Endothelial cell of umbilical vein (primary cell): ENCODE data around the gene CTTN. TPM values are rescaled to one million over a fixed set of nuclear protein-coding genes. Genes with fewer than 3 reads are reported as not detected.

ENCODE experiments used
- BruUV-seq: library from RNA; stranded (reverse); fragments of 400-500 nt; replicated peaks from 2 replicates; lab custom pipeline; 2021; lab: Mats Ljungman, UMichigan
- CTCF ChIA-PET: fragments of 300-600, 350-600 bp; sonication (Branson Sonifier 250); formaldehyde crosslinking; loops from one replicate; lab custom pipeline; 2021; ENCODE audit warnings: antibody characterized with exemption, inconsistent platforms; lab: Charles Lee
- POLR2A ChIA-PET: fragments of 300-600, 350-600 bp; sonication (Branson Sonifier 250); formaldehyde crosslinking; loops from one replicate; lab custom pipeline; 2021; ENCODE audit warnings: antibody characterized with exemption, inconsistent platforms; lab: Charles Lee
- DNase-seq: peaks from one replicate; pipeline ENCODE4 v3.0.0-alpha.2; 2011; ENCODE audit warnings: low read depth, low spot score
- FAIRE-seq: peaks from 2 replicates; lab custom pipeline; 2011; peaks lifted over from hg19 to GRCh38; lab: Jason Lieb, UNC
- H2AFZ ChIP-seq: 2 replicates; pipeline ENCODE4 v1.6.0; 2012; ENCODE audit warnings: low read depth, low read length, control low read depth, inconsistent platforms
- H3K27ac ChIP-seq: 2 replicates; pipeline ENCODE4 v1.5.1; 2011; ENCODE audit warnings: low read depth, mild to moderate bottlenecking, control low read depth, low read length, moderate library complexity; ENCODE audit not compliant: insufficient read depth
- H3K27me3 ChIP-seq, 2 experiments: 2 replicates each; pipeline versions ENCODE4 v1.6.0 to v1.6.1; 2011; ENCODE audit warnings: low read length in 2 of 2, mixed read lengths in 1 of 2; ENCODE audit not compliant: control insufficient read depth in 2 of 2, insufficient read depth in 2 of 2
- H3K36me3 ChIP-seq, 2 experiments: 2 replicates in 1 of 2; 3 replicates in 1 of 2; pipeline ENCODE4 v1.5.1; 2011; ENCODE audit warnings: low read length in 2 of 2, mild to moderate bottlenecking in 1 of 2, moderate library complexity in 1 of 2; ENCODE audit not compliant: control insufficient read depth in 2 of 2, insufficient read depth in 2 of 2; ENCODE audit errors: extremely low read depth in 1 of 2
- H3K4me1 ChIP-seq: 3 replicates; pipeline ENCODE4 v1.5.1; 2011; ENCODE audit warnings: mild to moderate bottlenecking, low read length; ENCODE audit not compliant: control insufficient read depth, insufficient read depth; ENCODE audit errors: extremely low read depth
- H3K4me2 ChIP-seq: 2 replicates; pipeline ENCODE4 v1.6.1; 2011; ENCODE audit warnings: low read length, control low read depth, mixed read lengths; ENCODE audit not compliant: insufficient read depth
- H3K4me3 ChIP-seq, 3 experiments: fragments of 200-600 bp in 1 of 3; sonication (generic), shearing (Covaris generic) in 1 of 3; replicated peaks in 1 of 3; 2 replicates each; pipeline ENCODE4 v1.5.1; 2011 to 2016; ENCODE audit warnings: control low read depth in 3 of 3, low read length in 3 of 3, mild to moderate bottlenecking in 2 of 3, inconsistent platforms in 1 of 3, low read depth in 1 of 3, moderate library complexity in 1 of 3; ENCODE audit not compliant: insufficient read depth in 1 of 3
- H3K79me2 ChIP-seq: 2 replicates; pipeline ENCODE4 v1.6.0; 2012; ENCODE audit warnings: low read length, inconsistent platforms; ENCODE audit not compliant: control insufficient read depth, insufficient read depth
- H3K9ac ChIP-seq: replicated peaks from 2 replicates; pipeline ENCODE3; 2011; ENCODE audit warnings: low read length, control low read depth; ENCODE audit not compliant: insufficient read depth; ENCODE audit errors: extremely low read depth
- H3K9me1 ChIP-seq: replicated peaks from 3 replicates; pipeline ENCODE4 v1.6.0; 2011; ENCODE audit warnings: mild to moderate bottlenecking, low read length; ENCODE audit not compliant: control insufficient read depth, insufficient read depth; ENCODE audit errors: extremely low read depth
- H3K9me3 ChIP-seq: replicated peaks from 2 replicates; pipeline ENCODE4 v1.5.1; 2012; ENCODE audit warnings: low read length, inconsistent platforms; ENCODE audit not compliant: control insufficient read depth, insufficient read depth
- H4K20me1 ChIP-seq: replicated peaks from 2 replicates; pipeline ENCODE3; 2011; ENCODE audit warnings: mild to moderate bottlenecking, low read length; ENCODE audit not compliant: control insufficient read depth, insufficient read depth; ENCODE audit errors: extremely low read depth
- EZH2 ChIP-seq: IDR thresholded peaks from 2 replicates; pipeline ENCODE4 v1.6.1; 2012; ENCODE audit warnings: borderline replicate concordance, low read depth, mild to moderate bottlenecking, moderate library complexity, low read length, inconsistent platforms; ENCODE audit not compliant: severe bottlenecking
- JUN ChIP-seq: IDR thresholded peaks from 2 replicates; pipeline ENCODE4 v1.6.1; 2011; ENCODE audit warnings: borderline replicate concordance, low read depth; ENCODE audit not compliant: insufficient read length, insufficient read depth
- MAX ChIP-seq: IDR thresholded peaks from 2 replicates; pipeline ENCODE4 v1.6.1; 2011; ENCODE audit not compliant: insufficient read depth, insufficient read length
- POLR2AphosphoS5 ChIP-seq: IDR thresholded peaks from 2 replicates; pipeline ENCODE4 v1.6.1; 2012; ENCODE audit warnings: low read depth, mild to moderate bottlenecking, control low read depth, low read length, moderate library complexity; ENCODE audit not compliant: insufficient read depth
- dilution Hi-C: fragments of 300-500 bp; cut with MboI; formaldehyde crosslinking; loops from one replicate; pipeline ENCODE4 v1.15.0; 2019; ENCODE audit warnings: low sequenced_read_pairs; ENCODE audit not compliant: extremely low pct_ligation_motif_present
- intact Hi-C: fragments of 100-400 bp; cut with micrococcal nuclease; formaldehyde crosslinking; loops from one replicate; pipeline ENCODE4 v1.10.0; 2022
- polyA plus RNA-seq, 4 experiments: library from polyadenylated mRNA; depleted of rRNA in 3 of 4; stranded (reverse) in 3 of 4; unstranded in 1 of 4; fragments of >200 nt; gene quantifications; 2 replicates each; pipeline versions ENCODE4 v1.2.1 to v1.2.3, GENCODE V29; 2011 to 2012; ENCODE audit warnings: missing spikeins in 1 of 4
- total RNA-seq: library from RNA; stranded (reverse); gene quantifications from 2 replicates; pipeline ENCODE4 v1.2.3, GENCODE V29; 2021

CTTN gene
- total and polyA plus RNA-seq, 2 donors (not counting 3 experiments of a cell fraction or from before 2014, with no cell fraction given) = 161 to 330 TPM

GRCh38 chr11:70420008-70420464 is 21.7 kb downstream of the CTTN start:
- BruUV-seq = no TSS peak
- peaks cover 10% of the 10 kb centered on the region for H3K4me1 ChIP-seq
- TF ChIP-seq MAX (no peak), JUN (peak; percentile 4)
- H3K9me1 ChIP-seq = no peaks in the 10 kb centered on the region
- no peak overlapping the region for H3K9ac ChIP-seq
- H3K4me2 ChIP-seq = no peak overlapping the region
- dilution Hi-C loops (no loop called here), intact Hi-C loops (no loop called here)
- H3K27me3 ChIP-seq = no peaks in the 10 kb centered on the region
- peak; percentile 18 for DNase-seq
- H3K4me3 ChIP-seq = no peak overlapping the region
- CTCF ChIA-PET = no interaction called here
- H4K20me1 ChIP-seq = peaks cover 3% of the 10 kb centered on the region
- FAIRE-seq = peak; percentile 69
- H3K9me3 ChIP-seq = no peaks in the 10 kb centered on the region
- H3K27ac ChIP-seq = peak overlapping the region; percentile 70
- no peak overlapping the region for H2AFZ ChIP-seq
- POLR2A ChIA-PET = no interaction called here
- peaks cover 11% of the 10 kb centered on the region for H3K79me2 ChIP-seq
- H3K36me3 ChIP-seq = peaks cover 49 to 68% of the 10 kb centered on the region in 2 experiments

GRCh38 chr11:70420496-70420895 is 22.2 kb downstream of the CTTN start:
- no peak overlapping the region for H3K9ac ChIP-seq
- DNase-seq (no peak), FAIRE-seq (no peak)
- H3K4me2 ChIP-seq = no peak overlapping the region
- TF ChIP-seq EZH2 (no peak), MAX (no peak), POLR2AphosphoS5 (no peak)
- ChIA-PET POLR2A (no interaction called here), CTCF (no interaction called here)
- BruUV-seq = no TSS peak
- no peak overlapping the region for H3K4me3 ChIP-seq
- intact Hi-C loops = no loop called here
- no peaks in the 10 kb centered on the region for H3K9me3 ChIP-seq
- peaks cover 44 to 68% of the 10 kb centered on the region in 2 experiments for H3K36me3 ChIP-seq
- no peaks in the 10 kb centered on the region for H3K9me1 ChIP-seq
- H2AFZ ChIP-seq = no peak overlapping the region
- H3K4me1 ChIP-seq = peaks cover 10% of the 10 kb centered on the region
- peaks cover 11% of the 10 kb centered on the region for H3K79me2 ChIP-seq
- dilution Hi-C loops = no loop called here
- H3K27me3 ChIP-seq = no peaks in the 10 kb centered on the region
- H3K27ac ChIP-seq = no peak overlapping the region
- peaks cover 3% of the 10 kb centered on the region for H4K20me1 ChIP-seq
